H1 (cell line): Measurements from ENCODE around the gene OXSR1. TPM values are rescaled to one million over a fixed set of nuclear protein-coding genes. Genes with fewer than 3 reads are reported as not detected.

Source experiments
- CTCF ChIA-PET: fragments of 300-600 bp; sonication (Branson Sonifier 250); formaldehyde crosslinking; loops from one replicate; lab custom pipeline; 2021; ENCODE audit not compliant: partially characterized antibody; lab: Charles Lee
- POLR2A ChIA-PET: fragments of 300-600 bp; sonication (Branson Sonifier 250); formaldehyde crosslinking; loops from one replicate; lab custom pipeline; 2021; ENCODE audit warnings: inconsistent platforms; ENCODE audit not compliant: partially characterized antibody; lab: Charles Lee
- DNase-seq, 2 experiments: peaks; one replicate each; pipeline versions ENCODE4 v3.0.0 to v3.0.0-alpha.2; 2010 to 2022; ENCODE audit warnings: low spot score in 2 of 2, low read depth in 1 of 2, mixed read lengths in 1 of 2
- FAIRE-seq: peaks from 2 replicates; lab custom pipeline; 2011; peaks lifted over from hg19 to GRCh38; lab: Jason Lieb, UNC
- H2AFZ ChIP-seq: 2 replicates; pipeline ENCODE4 v1.8.1; 2012; ENCODE audit warnings: low read length, inconsistent platforms
- H2AK5ac ChIP-seq: 2 replicates; pipeline ENCODE4 v1.6.1; 2013; ENCODE audit warnings: low read depth, low read length
- H2BK120ac ChIP-seq: replicated peaks from 2 replicates; pipeline ENCODE3; 2013; ENCODE audit warnings: low read depth, low read length, inconsistent platforms
- H2BK12ac ChIP-seq: 2 replicates; pipeline ENCODE4 v1.6.1; 2013; ENCODE audit warnings: low read depth, low read length
- H2BK15ac ChIP-seq: 2 replicates; pipeline ENCODE4 v1.6.1; 2013; ENCODE audit warnings: low read length
- H2BK20ac ChIP-seq: 2 replicates; pipeline ENCODE4 v1.6.1; 2013; ENCODE audit warnings: low read length
- H2BK5ac ChIP-seq: 2 replicates; pipeline ENCODE4 v1.6.1; 2013; ENCODE audit warnings: low read depth, low read length
- H3K14ac ChIP-seq: 2 replicates; pipeline ENCODE4 v1.6.1; 2013; ENCODE audit warnings: inconsistent platforms; ENCODE audit not compliant: insufficient read length
- H3K18ac ChIP-seq: 2 replicates; pipeline ENCODE4 v1.6.1; 2013; ENCODE audit warnings: low read length; ENCODE audit errors: extremely low read depth
- H3K23ac ChIP-seq: 2 replicates; pipeline ENCODE4 v1.6.1; 2013; ENCODE audit warnings: inconsistent platforms; ENCODE audit not compliant: insufficient read length
- H3K23me2 ChIP-seq: 2 replicates; pipeline ENCODE4 v1.6.1; 2013; ENCODE audit warnings: low read depth, low read length
- H3K27ac ChIP-seq: 2 replicates; pipeline ENCODE4 v1.6.1; 2011; ENCODE audit warnings: low read depth, low read length, inconsistent platforms
- H3K27me3 ChIP-seq, 4 experiments: replicated peaks in 1 of 4; 1 replicate in 1 of 4; 2 replicates in 3 of 4; pipeline versions ENCODE4 v1.6.1 to v1.8.1; 2011 to 2013; ENCODE audit warnings: low read length in 3 of 4, mild to moderate bottlenecking in 3 of 4, inconsistent platforms in 2 of 4, mixed read lengths in 2 of 4, moderate library complexity in 1 of 4; ENCODE audit not compliant: control insufficient read depth in 3 of 4, insufficient read depth in 3 of 4; ENCODE audit errors: extremely low read depth in 1 of 4
- H3K36me3 ChIP-seq, 4 experiments: 2 replicates each; pipeline versions ENCODE4 v1.6.1 to v1.8.1; 2011 to 2013; ENCODE audit warnings: mild to moderate bottlenecking in 4 of 4, low read length in 3 of 4, moderate library complexity in 2 of 4, control low read depth in 1 of 4, inconsistent platforms in 1 of 4; ENCODE audit not compliant: insufficient read depth in 4 of 4, control insufficient read depth in 2 of 4
- H3K4ac ChIP-seq: replicated peaks from 2 replicates; pipeline ENCODE3; 2013; ENCODE audit warnings: low read length, low read depth, mixed read lengths, inconsistent platforms; ENCODE audit not compliant: insufficient read length
- H3K4me1 ChIP-seq, 4 experiments: replicated peaks in 1 of 4; 1 replicate in 1 of 4; 2 replicates in 3 of 4; pipeline versions ENCODE4 v1.6.1 to v1.8.1; 2011 to 2013; ENCODE audit warnings: low read length in 3 of 4, inconsistent platforms in 2 of 4, mixed read lengths in 1 of 4; ENCODE audit not compliant: insufficient read depth in 4 of 4, control insufficient read depth in 3 of 4
- H3K4me2 ChIP-seq, 2 experiments: 2 replicates each; pipeline versions ENCODE4 v1.6.1 to v1.8.1; 2011 to 2013; ENCODE audit warnings: low read depth in 2 of 2, low read length in 2 of 2, control low read depth in 1 of 2, inconsistent platforms in 1 of 2, mild to moderate bottlenecking in 1 of 2; ENCODE audit not compliant: insufficient read depth in 1 of 2
- H3K4me3 ChIP-seq, 4 experiments: fragments of 200-600, 300-600 bp in 1 of 4; sonication (generic), shearing (Covaris generic), sonication (Bioruptor Twin) in 1 of 4; 2 replicates each; pipeline versions ENCODE4 v1.5.1 to v1.8.1; 2011 to 2016; ENCODE audit warnings: low read length in 4 of 4, low read depth in 3 of 4, control low read depth in 2 of 4, inconsistent platforms in 2 of 4, mild to moderate bottlenecking in 2 of 4, mixed read lengths in 1 of 4, moderate library complexity in 1 of 4; ENCODE audit not compliant: insufficient read depth in 2 of 4; ENCODE audit errors: extremely low read depth in 1 of 4
- H3K56ac ChIP-seq: replicated peaks from 2 replicates; pipeline ENCODE3; 2013; ENCODE audit warnings: low read depth, mild to moderate bottlenecking, mixed read lengths, low read length, inconsistent platforms; ENCODE audit not compliant: insufficient read length
- H3K79me1 ChIP-seq: 2 replicates; pipeline ENCODE4 v1.6.1; 2013; ENCODE audit warnings: low read depth, low read length, control low read depth
- H3K79me2 ChIP-seq, 2 experiments: 2 replicates each; pipeline versions ENCODE4 v1.6.1 to v1.8.1; 2012 to 2013; ENCODE audit warnings: low read length in 2 of 2, mild to moderate bottlenecking in 2 of 2, inconsistent platforms in 1 of 2; ENCODE audit not compliant: insufficient read depth in 2 of 2, control insufficient read depth in 1 of 2
- H3K9ac ChIP-seq, 4 experiments: replicated peaks in 1 of 4; 1 replicate in 1 of 4; 2 replicates in 3 of 4; pipeline versions ENCODE4 v1.6.1 to v1.8.1; 2011 to 2013; ENCODE audit warnings: low read depth in 3 of 4, low read length in 3 of 4, control low read depth in 2 of 4, mild to moderate bottlenecking in 2 of 4, moderate library complexity in 2 of 4, inconsistent platforms in 1 of 4; ENCODE audit errors: extremely low read depth in 1 of 4
- H3K9me3 ChIP-seq, 2 experiments: 2 replicates each; pipeline versions ENCODE4 v1.6.1 to v1.8.1; 2012 to 2013; ENCODE audit warnings: mild to moderate bottlenecking in 2 of 2, moderate library complexity in 2 of 2, control low read depth in 1 of 2, inconsistent platforms in 1 of 2, low read depth in 1 of 2, low read length in 1 of 2, mixed read lengths in 1 of 2; ENCODE audit not compliant: insufficient read depth in 2 of 2
- H4K20me1 ChIP-seq, 2 experiments: replicated peaks in 1 of 2; 2 replicates each; pipeline versions ENCODE3 to v1.8.1; 2011 to 2013; ENCODE audit warnings: inconsistent platforms in 2 of 2, low read length in 2 of 2, mild to moderate bottlenecking in 1 of 2; ENCODE audit not compliant: insufficient read depth in 2 of 2, control insufficient read depth in 1 of 2
- H4K5ac ChIP-seq: 2 replicates; pipeline ENCODE4 v1.6.1; 2013; ENCODE audit warnings: low read length, low read depth, mixed read lengths, inconsistent platforms; ENCODE audit not compliant: insufficient read length
- H4K8ac ChIP-seq: 2 replicates; pipeline ENCODE4 v1.8.0; 2013; ENCODE audit warnings: mild to moderate bottlenecking, moderate library complexity, low read length, inconsistent platforms; ENCODE audit not compliant: insufficient read depth; ENCODE audit errors: extremely low read depth
- H4K91ac ChIP-seq: replicated peaks from 2 replicates; pipeline ENCODE3; 2013; ENCODE audit warnings: low read length, mixed read lengths, inconsistent platforms; ENCODE audit not compliant: insufficient read length
- HDAC6 ChIP-seq: IDR thresholded peaks from one replicate; pipeline ENCODE4 v1.7.1; 2012; ENCODE audit warnings: low read depth, mild to moderate bottlenecking, inconsistent platforms, low read length, moderate library complexity
- KDM1A ChIP-seq: fragments of 200-600, 300-600 bp; sonication (generic); IDR thresholded peaks from 2 replicates; pipeline ENCODE4 v1.7.1; 2016; ENCODE audit warnings: mild to moderate bottlenecking, low read length, borderline replicate concordance
- POLR2A ChIP-seq, 2 experiments: IDR thresholded peaks; 1 replicate in 1 of 2; 2 replicates in 1 of 2; pipeline ENCODE4 v1.6.1; 2011; ENCODE audit warnings: low read depth in 2 of 2, low read length in 2 of 2, mild to moderate bottlenecking in 2 of 2; ENCODE audit errors: control extremely low read depth in 1 of 2
- RXRA ChIP-seq: IDR thresholded peaks from 2 replicates; pipeline ENCODE4 v1.6.1; 2011; ENCODE audit warnings: low read depth, mild to moderate bottlenecking, low read length, moderate library complexity; ENCODE audit not compliant: insufficient read depth
- SAP30 ChIP-seq: fragments of 300-600 bp; sonication (generic); IDR thresholded peaks from 2 replicates; pipeline ENCODE4 v1.7.1; 2012; ENCODE audit warnings: low read length, moderate library complexity, mild to moderate bottlenecking, inconsistent platforms; ENCODE audit not compliant: insufficient read depth, insufficient replicate concordance
- TEAD4 ChIP-seq: IDR thresholded peaks from 2 replicates; pipeline ENCODE4 v1.6.1; 2012; ENCODE audit warnings: low read depth, low read length, inconsistent platforms, mixed read lengths
- WGBS, 2 experiments: shearing (Covaris generic) in 1 of 2; methylation state at CpG; one replicate each; pipeline versions ENCODE4 v1.1.6 to v1.1.7; 2013 to 2015; ENCODE audit warnings: low lambda C conversion rate in 2 of 2, mixed read lengths in 2 of 2, inconsistent platforms in 1 of 2, low coverage in 1 of 2, missing lambda C conversion rate in 1 of 2; ENCODE audit not compliant: insufficient replicate concordance in 2 of 2, insufficient coverage in 1 of 2, insufficient read length in 1 of 2; ENCODE audit errors: extremely low coverage in 1 of 2, missing lambda C conversion rate in 1 of 2; 5-methylcytosine and 5-hydroxymethylcytosine counted together
- polyA plus RNA-seq, 7 experiments: library from polyadenylated mRNA; depleted of rRNA in 3 of 7; stranded (reverse) in 5 of 7; unstranded in 2 of 7; fragments of >200 nt in 5 of 7; fragments of 200-250 nt in 2 of 7; gene quantifications; 1 replicate in 5 of 7; 2 replicates in 1 of 7; 4 replicates in 1 of 7; pipeline versions ENCODE4 v1.2.1 to v1.2.3, GENCODE V29; 2011 to 2013; ENCODE audit warnings: missing spikeins in 2 of 7, mixed read lengths in 2 of 7
- total RNA-seq: library from RNA; stranded (reverse); fragmentation: NEBNext Ultra II Directional; extraction: Animal tissue kit (Norgen Biotek cat#: 25700); gene quantifications from 2 replicates; pipeline ENCODE4 v1.2.1, GENCODE V29; 2021

OXSR1 gene
- total and polyA plus RNA-seq, 2 of the 8 experiments (the other 6 are each of a cell fraction or from before 2014, with no cell fraction given), result 25.1 to 47.0 TPM

DNA sequence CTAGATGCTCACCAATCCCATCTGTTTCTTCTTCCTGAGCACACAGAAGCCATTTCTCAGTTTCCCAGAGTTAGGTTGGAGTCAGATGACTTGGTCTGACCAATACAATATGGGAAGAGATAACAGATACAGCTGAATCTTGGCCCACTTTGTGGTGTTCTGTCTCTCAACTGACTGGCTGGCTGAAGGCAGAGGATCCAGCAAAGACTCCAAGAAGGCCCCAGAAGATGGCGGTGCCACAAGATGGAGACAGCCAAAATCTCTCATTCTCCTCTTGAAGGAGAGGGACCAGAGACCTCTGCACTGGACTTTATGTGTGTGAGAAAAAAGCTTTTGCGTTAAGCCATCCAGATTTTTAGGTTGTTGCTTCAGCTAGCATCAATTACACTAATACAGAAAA, 8.2 kb upstream of the OXSR1 start:
- no peak overlapping the region for H4K8ac ChIP-seq
- H3K4me1 ChIP-seq, result no peaks in the 10 kb centered on the region; a peak in 1 of 7 replicates
- ChIA-PET CTCF (interaction anchor here (1.2 to 10.9 kb wide), 4 partner anchors 17 to 364 kb away, joined by 3 to 52 read pairs (median 4); partner anchors contain the start of genes ACAA1 and MYD88), POLR2A (interaction anchor here (2.7 kb wide), 1 partner anchor 8 kb away, joined by 11 read pairs; the partner anchor contains the start of gene OXSR1)
- H3K23me2 ChIP-seq, result no peaks in the 10 kb centered on the region
- H3K23ac ChIP-seq, result no peak overlapping the region
- WGBS, 2 experiments, result 91% methylated on average over 2 of the region's 2 CpGs; no CpG with 5 or more reads in 1 of the 2 experiments
- H2AK5ac ChIP-seq, result no peak overlapping the region
- H4K91ac ChIP-seq, result no peak overlapping the region
- FAIRE-seq, result no peak
- no peak overlapping the region for H2BK20ac ChIP-seq
- H3K14ac ChIP-seq, result no peak overlapping the region
- H3K79me1 ChIP-seq, result no peaks in the 10 kb centered on the region
- H4K5ac ChIP-seq, result no peak overlapping the region
- no peak for DNase-seq
- no peak for TF ChIP-seq HDAC6
- no peak for TF ChIP-seq RXRA
- no peak for TF ChIP-seq KDM1A
- TF ChIP-seq TEAD4, result no peak
- TF ChIP-seq POLR2A (IDR thresholded peaks at IDR 0.05; ENCODE audit: control extremely low read depth in 1 of 2, low read depth in 2 of 2, low read length in 2 of 2), result no peak
- TF ChIP-seq SAP30, result no peak
- no peaks in the 10 kb centered on the region for H3K36me3 ChIP-seq
- H3K56ac ChIP-seq, result no peak overlapping the region
- H3K4me3 ChIP-seq, result no peak overlapping the region
- H2BK12ac ChIP-seq, result no peak overlapping the region
- H3K9me3 ChIP-seq, result no peaks in the 10 kb centered on the region
- no peak overlapping the region for H3K4me2 ChIP-seq
- no peaks in the 10 kb centered on the region for H4K20me1 ChIP-seq
- no peak overlapping the region for H2BK5ac ChIP-seq
- no peak overlapping the region for H3K9ac ChIP-seq
- no peak overlapping the region for H2BK120ac ChIP-seq
- no peak overlapping the region for H2AFZ ChIP-seq
- no peak overlapping the region for H3K4ac ChIP-seq
- no peak overlapping the region for H2BK15ac ChIP-seq
- H3K27me3 ChIP-seq, result no peaks in the 10 kb centered on the region
- H3K27ac ChIP-seq, result no peak overlapping the region
- H3K18ac ChIP-seq, result no peak overlapping the region
- H3K79me2 ChIP-seq, result no peaks in the 10 kb centered on the region
